H1 (cell line): Measurements from ENCODE around the gene MARS1. TPM values are rescaled to one million over a fixed set of nuclear protein-coding genes. Genes with fewer than 3 reads are reported as not detected.

Experiments
- CTCF ChIA-PET: fragments of 300-600 bp; sonication (Branson Sonifier 250); formaldehyde crosslinking; loops from one replicate; lab custom pipeline; 2021; ENCODE audit not compliant: partially characterized antibody; lab: Charles Lee
- POLR2A ChIA-PET: fragments of 300-600 bp; sonication (Branson Sonifier 250); formaldehyde crosslinking; loops from one replicate; lab custom pipeline; 2021; ENCODE audit warnings: inconsistent platforms; ENCODE audit not compliant: partially characterized antibody; lab: Charles Lee
- DNase-seq, 2 experiments: peaks; one replicate each; pipeline versions ENCODE4 v3.0.0 to v3.0.0-alpha.2; 2010 to 2022; ENCODE audit warnings: low spot score in 2 of 2, low read depth in 1 of 2, mixed read lengths in 1 of 2
- FAIRE-seq: peaks from 2 replicates; lab custom pipeline; 2011; peaks lifted over from hg19 to GRCh38; lab: Jason Lieb, UNC
- H2AFZ ChIP-seq: 2 replicates; pipeline ENCODE4 v1.8.1; 2012; ENCODE audit warnings: low read length, inconsistent platforms
- H2AK5ac ChIP-seq: 2 replicates; pipeline ENCODE4 v1.6.1; 2013; ENCODE audit warnings: low read depth, low read length
- H2BK120ac ChIP-seq: replicated peaks from 2 replicates; pipeline ENCODE3; 2013; ENCODE audit warnings: low read depth, low read length, inconsistent platforms
- H2BK12ac ChIP-seq: 2 replicates; pipeline ENCODE4 v1.6.1; 2013; ENCODE audit warnings: low read depth, low read length
- H2BK15ac ChIP-seq: 2 replicates; pipeline ENCODE4 v1.6.1; 2013; ENCODE audit warnings: low read length
- H2BK20ac ChIP-seq: 2 replicates; pipeline ENCODE4 v1.6.1; 2013; ENCODE audit warnings: low read length
- H2BK5ac ChIP-seq: 2 replicates; pipeline ENCODE4 v1.6.1; 2013; ENCODE audit warnings: low read depth, low read length
- H3K14ac ChIP-seq: 2 replicates; pipeline ENCODE4 v1.6.1; 2013; ENCODE audit warnings: inconsistent platforms; ENCODE audit not compliant: insufficient read length
- H3K18ac ChIP-seq: 2 replicates; pipeline ENCODE4 v1.6.1; 2013; ENCODE audit warnings: low read length; ENCODE audit errors: extremely low read depth
- H3K23ac ChIP-seq: 2 replicates; pipeline ENCODE4 v1.6.1; 2013; ENCODE audit warnings: inconsistent platforms; ENCODE audit not compliant: insufficient read length
- H3K23me2 ChIP-seq: 2 replicates; pipeline ENCODE4 v1.6.1; 2013; ENCODE audit warnings: low read depth, low read length
- H3K27ac ChIP-seq: 2 replicates; pipeline ENCODE4 v1.6.1; 2011; ENCODE audit warnings: low read depth, low read length, inconsistent platforms
- H3K27me3 ChIP-seq, 4 experiments: replicated peaks in 1 of 4; 1 replicate in 1 of 4; 2 replicates in 3 of 4; pipeline versions ENCODE4 v1.6.1 to v1.8.1; 2011 to 2013; ENCODE audit warnings: low read length in 3 of 4, mild to moderate bottlenecking in 3 of 4, inconsistent platforms in 2 of 4, mixed read lengths in 2 of 4, moderate library complexity in 1 of 4; ENCODE audit not compliant: control insufficient read depth in 3 of 4, insufficient read depth in 3 of 4; ENCODE audit errors: extremely low read depth in 1 of 4
- H3K36me3 ChIP-seq, 4 experiments: 2 replicates each; pipeline versions ENCODE4 v1.6.1 to v1.8.1; 2011 to 2013; ENCODE audit warnings: mild to moderate bottlenecking in 4 of 4, low read length in 3 of 4, moderate library complexity in 2 of 4, control low read depth in 1 of 4, inconsistent platforms in 1 of 4; ENCODE audit not compliant: insufficient read depth in 4 of 4, control insufficient read depth in 2 of 4
- H3K4ac ChIP-seq: replicated peaks from 2 replicates; pipeline ENCODE3; 2013; ENCODE audit warnings: low read length, low read depth, mixed read lengths, inconsistent platforms; ENCODE audit not compliant: insufficient read length
- H3K4me1 ChIP-seq, 4 experiments: replicated peaks in 1 of 4; 1 replicate in 1 of 4; 2 replicates in 3 of 4; pipeline versions ENCODE4 v1.6.1 to v1.8.1; 2011 to 2013; ENCODE audit warnings: low read length in 3 of 4, inconsistent platforms in 2 of 4, mixed read lengths in 1 of 4; ENCODE audit not compliant: insufficient read depth in 4 of 4, control insufficient read depth in 3 of 4
- H3K4me2 ChIP-seq, 2 experiments: 2 replicates each; pipeline versions ENCODE4 v1.6.1 to v1.8.1; 2011 to 2013; ENCODE audit warnings: low read depth in 2 of 2, low read length in 2 of 2, control low read depth in 1 of 2, inconsistent platforms in 1 of 2, mild to moderate bottlenecking in 1 of 2; ENCODE audit not compliant: insufficient read depth in 1 of 2
- H3K4me3 ChIP-seq, 4 experiments: fragments of 200-600, 300-600 bp in 1 of 4; sonication (generic), shearing (Covaris generic), sonication (Bioruptor Twin) in 1 of 4; 2 replicates each; pipeline versions ENCODE4 v1.5.1 to v1.8.1; 2011 to 2016; ENCODE audit warnings: low read length in 4 of 4, low read depth in 3 of 4, control low read depth in 2 of 4, inconsistent platforms in 2 of 4, mild to moderate bottlenecking in 2 of 4, mixed read lengths in 1 of 4, moderate library complexity in 1 of 4; ENCODE audit not compliant: insufficient read depth in 2 of 4; ENCODE audit errors: extremely low read depth in 1 of 4
- H3K56ac ChIP-seq: replicated peaks from 2 replicates; pipeline ENCODE3; 2013; ENCODE audit warnings: low read depth, mild to moderate bottlenecking, mixed read lengths, low read length, inconsistent platforms; ENCODE audit not compliant: insufficient read length
- H3K79me1 ChIP-seq: 2 replicates; pipeline ENCODE4 v1.6.1; 2013; ENCODE audit warnings: low read depth, low read length, control low read depth
- H3K79me2 ChIP-seq, 2 experiments: 2 replicates each; pipeline versions ENCODE4 v1.6.1 to v1.8.1; 2012 to 2013; ENCODE audit warnings: low read length in 2 of 2, mild to moderate bottlenecking in 2 of 2, inconsistent platforms in 1 of 2; ENCODE audit not compliant: insufficient read depth in 2 of 2, control insufficient read depth in 1 of 2
- H3K9ac ChIP-seq, 4 experiments: replicated peaks in 1 of 4; 1 replicate in 1 of 4; 2 replicates in 3 of 4; pipeline versions ENCODE4 v1.6.1 to v1.8.1; 2011 to 2013; ENCODE audit warnings: low read depth in 3 of 4, low read length in 3 of 4, control low read depth in 2 of 4, mild to moderate bottlenecking in 2 of 4, moderate library complexity in 2 of 4, inconsistent platforms in 1 of 4; ENCODE audit errors: extremely low read depth in 1 of 4
- H3K9me3 ChIP-seq, 2 experiments: 2 replicates each; pipeline versions ENCODE4 v1.6.1 to v1.8.1; 2012 to 2013; ENCODE audit warnings: mild to moderate bottlenecking in 2 of 2, moderate library complexity in 2 of 2, control low read depth in 1 of 2, inconsistent platforms in 1 of 2, low read depth in 1 of 2, low read length in 1 of 2, mixed read lengths in 1 of 2; ENCODE audit not compliant: insufficient read depth in 2 of 2
- H4K20me1 ChIP-seq, 2 experiments: replicated peaks in 1 of 2; 2 replicates each; pipeline versions ENCODE3 to v1.8.1; 2011 to 2013; ENCODE audit warnings: inconsistent platforms in 2 of 2, low read length in 2 of 2, mild to moderate bottlenecking in 1 of 2; ENCODE audit not compliant: insufficient read depth in 2 of 2, control insufficient read depth in 1 of 2
- H4K5ac ChIP-seq: 2 replicates; pipeline ENCODE4 v1.6.1; 2013; ENCODE audit warnings: low read length, low read depth, mixed read lengths, inconsistent platforms; ENCODE audit not compliant: insufficient read length
- H4K8ac ChIP-seq: 2 replicates; pipeline ENCODE4 v1.8.0; 2013; ENCODE audit warnings: mild to moderate bottlenecking, moderate library complexity, low read length, inconsistent platforms; ENCODE audit not compliant: insufficient read depth; ENCODE audit errors: extremely low read depth
- H4K91ac ChIP-seq: replicated peaks from 2 replicates; pipeline ENCODE3; 2013; ENCODE audit warnings: low read length, mixed read lengths, inconsistent platforms; ENCODE audit not compliant: insufficient read length
- CEBPB ChIP-seq: IDR thresholded peaks from 2 replicates; pipeline ENCODE4 v1.6.1; 2012; ENCODE audit warnings: low read depth, low read length
- EZH2 ChIP-seq: fragments of 200-600 bp; sonication (generic); IDR thresholded peaks from 2 replicates; pipeline ENCODE4 v1.7.1; 2012; ENCODE audit warnings: low read depth, mild to moderate bottlenecking, moderate library complexity, low read length, inconsistent platforms; ENCODE audit not compliant: severe bottlenecking
- SAP30 ChIP-seq: fragments of 300-600 bp; sonication (generic); IDR thresholded peaks from 2 replicates; pipeline ENCODE4 v1.7.1; 2012; ENCODE audit warnings: low read length, moderate library complexity, mild to moderate bottlenecking, inconsistent platforms; ENCODE audit not compliant: insufficient read depth, insufficient replicate concordance
- YY1 ChIP-seq: IDR thresholded peaks from 2 replicates; pipeline ENCODE4 v1.6.1; 2011; ENCODE audit warnings: low read depth, mild to moderate bottlenecking, low read length
- WGBS, 2 experiments: shearing (Covaris generic) in 1 of 2; methylation state at CpG; one replicate each; pipeline versions ENCODE4 v1.1.6 to v1.1.7; 2013 to 2015; ENCODE audit warnings: low lambda C conversion rate in 2 of 2, mixed read lengths in 2 of 2, inconsistent platforms in 1 of 2, low coverage in 1 of 2, missing lambda C conversion rate in 1 of 2; ENCODE audit not compliant: insufficient replicate concordance in 2 of 2, insufficient coverage in 1 of 2, insufficient read length in 1 of 2; ENCODE audit errors: extremely low coverage in 1 of 2, missing lambda C conversion rate in 1 of 2; 5-methylcytosine and 5-hydroxymethylcytosine counted together
- polyA plus RNA-seq, 7 experiments: library from polyadenylated mRNA; depleted of rRNA in 3 of 7; stranded (reverse) in 5 of 7; unstranded in 2 of 7; fragments of >200 nt in 5 of 7; fragments of 200-250 nt in 2 of 7; gene quantifications; 1 replicate in 5 of 7; 2 replicates in 1 of 7; 4 replicates in 1 of 7; pipeline versions ENCODE4 v1.2.1 to v1.2.3, GENCODE V29; 2011 to 2013; ENCODE audit warnings: missing spikeins in 2 of 7, mixed read lengths in 2 of 7
- total RNA-seq: library from RNA; stranded (reverse); fragmentation: NEBNext Ultra II Directional; extraction: Animal tissue kit (Norgen Biotek cat#: 25700); gene quantifications from 2 replicates; pipeline ENCODE4 v1.2.1, GENCODE V29; 2021

Gene MARS1
- total and polyA plus RNA-seq, 2 of the 8 experiments (the other 6 are each of a cell fraction or from before 2014, with no cell fraction given), result 194 to 407 TPM

DNA sequence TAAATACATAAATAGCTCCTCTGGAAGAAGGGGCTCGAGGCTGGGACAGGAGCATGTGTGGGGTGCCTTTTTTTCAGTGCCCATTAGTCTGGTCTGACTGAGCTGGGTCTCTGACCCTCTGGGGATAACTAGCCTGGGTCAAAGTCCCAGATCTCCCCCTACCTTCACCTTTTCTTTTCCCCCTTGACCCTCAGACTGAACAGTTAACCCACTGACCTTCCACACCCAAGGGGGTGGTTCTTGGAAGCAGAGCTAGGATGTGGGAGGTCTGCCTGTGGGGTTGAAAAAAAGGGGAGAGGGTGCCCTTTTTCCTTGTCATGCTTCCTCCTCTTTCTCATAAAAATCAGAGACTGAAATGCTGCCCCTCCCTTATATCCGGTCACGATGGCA is 29.2 kb upstream of the MARS1 start:
- no peak overlapping the region; a peak in 1 of 7 replicates for H3K9ac ChIP-seq
- POLR2A ChIA-PET, result interaction anchor here (0.7 to 6.4 kb wide), 26 partner anchors 9 to 365 kb away, joined by 3 to 51 read pairs (median 4); partner anchors contain the start of genes INHBC and SHMT2
- H3K36me3 ChIP-seq, result peaks cover 0 to 4% (median 0%) of the 10 kb centered on the region in 4 experiments; a peak in 2 of 8 replicates
- H2BK5ac ChIP-seq, result peak overlapping the region; percentile 36; the same call in 1 of the 2 replicates
- H2AFZ ChIP-seq, result no peak overlapping the region
- CTCF ChIA-PET, result interaction anchor here (0.6 to 18.5 kb wide), 38 partner anchors 8 to 369 kb away, joined by 3 to 478 read pairs (median 4); partner anchors contain the start of genes ARHGAP9, DDIT3, INHBC and MARS1
- peak overlapping the region; percentile 33; the same call in 1 of the 2 replicates for H3K18ac ChIP-seq
- no peak overlapping the region for H3K56ac ChIP-seq
- H3K9me3 ChIP-seq, result no peaks in the 10 kb centered on the region
- H3K4ac ChIP-seq, result peak overlapping the region; percentile 61
- peak overlapping the region in 3 of 4 experiments; percentile 8 to 91 (median 26); a peak in 5 of 8 replicates for H3K4me3 ChIP-seq
- DNase-seq (no peak), FAIRE-seq (no peak)
- peak overlapping the region; percentile 43; the same call in 1 of the 2 replicates for H2BK12ac ChIP-seq
- no peaks in the 10 kb centered on the region for H3K27me3 ChIP-seq
- H2BK20ac ChIP-seq, result no peak overlapping the region
- peak overlapping the region; percentile 85 to 95 for H3K4me2 ChIP-seq
- H4K8ac ChIP-seq, result no peak overlapping the region
- peak overlapping the region; percentile 18 for H4K91ac ChIP-seq
- no peak overlapping the region; the same call in 1 of the 2 replicates for H2BK15ac ChIP-seq
- H3K23me2 ChIP-seq, result peaks cover 14% of the 10 kb centered on the region
- H3K4me1 ChIP-seq, result peaks cover 0 to 32% (median 20%) of the 10 kb centered on the region in 4 experiments; a peak in 6 of 7 replicates
- H3K79me2 ChIP-seq, result peaks cover 0 to 16% of the 10 kb centered on the region in 2 experiments; a peak in 1 of 4 replicates
- no peaks in the 10 kb centered on the region for H4K20me1 ChIP-seq
- no peak overlapping the region for H3K27ac ChIP-seq
- H4K5ac ChIP-seq, result peak overlapping the region; percentile 17
- H3K79me1 ChIP-seq, result no peaks in the 10 kb centered on the region
- WGBS, 2 experiments, result 34% methylated on average over 3 of the region's 3 CpGs; no CpG with 5 or more reads in 1 of the 2 experiments
- no peak overlapping the region for H2AK5ac ChIP-seq
- H3K14ac ChIP-seq, result no peak overlapping the region
- no peak for TF ChIP-seq SAP30
- TF ChIP-seq EZH2, result no peak
- no peak for TF ChIP-seq YY1
- no peak for TF ChIP-seq CEBPB
- no peak overlapping the region for H3K23ac ChIP-seq
- no peak overlapping the region for H2BK120ac ChIP-seq
